Spleen (tissue), 3 donors: ENCODE measurements around the gene C4A.
"Not testable (repeated sequence)": the region's sequence is repeated elsewhere in the genome, so short reads cannot be mapped to it uniquely, and the experiment has no call there.

Source experiments
- POLR2A ChIP-seq, 3 donors: fragments of 450-650 bp; IDR thresholded peaks; one replicate each; pipeline ENCODE4 v1.5.1; 2017; ENCODE audit warnings: antibody characterized with exemption in 3 of 3, mild to moderate bottlenecking in 1 of 3
- POLR2AphosphoS5 ChIP-seq, 3 donors: sonication (generic); formaldehyde crosslinking; IDR thresholded peaks; one replicate each; pipeline ENCODE4 v1.5.1; 2017; ENCODE audit warnings: antibody characterized with exemption in 3 of 3

DNA sequence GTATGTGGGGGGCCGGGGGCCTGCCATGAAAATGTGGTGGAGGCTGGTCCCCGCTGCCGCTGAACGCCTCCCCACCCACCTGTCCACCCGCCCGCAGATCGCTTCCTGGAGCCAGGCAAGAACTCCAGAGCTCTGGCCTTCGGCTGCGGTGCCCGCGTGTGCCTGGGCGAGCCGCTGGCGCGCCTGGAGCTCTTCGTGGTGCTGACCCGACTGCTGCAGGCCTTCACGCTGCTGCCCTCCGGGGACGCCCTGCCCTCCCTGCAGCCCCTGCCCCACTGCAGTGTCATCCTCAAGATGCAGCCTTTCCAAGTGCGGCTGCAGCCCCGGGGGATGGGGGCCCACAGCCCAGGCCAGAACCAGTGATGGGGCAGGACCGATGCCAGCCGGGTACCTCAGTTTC lies 26.2 kb downstream of the C4A start:
- TF ChIP-seq POLR2A, POLR2AphosphoS5 (IDR thresholded peaks at IDR 0.05): not testable (repeated sequence)
